Measurements from ENCODE around the gene OSGIN1.

OSGIN1 gene

GRCh38 chr16:83981799-83982198 lies 28.8 kb downstream of the OSGIN1 start:
- no peak overlapping the region for H3K4me3 ChIP-seq (ENCODE audit: low read depth, low read length)
- no peak for TF ChIP-seq CTCF (conservative IDR thresholded peaks at IDR 0.05; ENCODE audit: low read depth, low read length)
- no peak for DNase-seq (ENCODE audit: low read depth)

DNA sequence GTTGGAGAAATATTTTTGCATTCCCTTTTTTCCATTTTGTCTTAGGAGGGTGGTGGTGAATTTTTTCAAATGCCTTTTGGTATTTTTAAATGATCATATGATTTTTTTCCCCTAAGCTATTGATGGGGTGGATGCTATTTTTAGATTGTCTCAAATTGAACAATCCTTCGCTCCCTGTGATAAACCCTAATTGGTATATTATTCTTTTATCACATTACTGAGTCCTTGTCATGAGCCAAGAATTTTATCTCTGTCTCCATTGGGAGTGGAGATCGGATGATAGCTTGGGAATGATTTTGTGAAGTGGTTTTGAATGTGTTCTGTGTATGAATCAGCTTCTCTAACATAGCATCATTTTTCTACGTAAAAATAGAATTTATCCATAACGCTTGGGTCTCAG lies 30.5 kb downstream of the OSGIN1 start:
- no peak for TF ChIP-seq CTCF (conservative IDR thresholded peaks at IDR 0.05; ENCODE audit: low read depth, low read length)
- DNase-seq (ENCODE audit: low read depth), result no peak
- no peak overlapping the region for H3K4me3 ChIP-seq (ENCODE audit: low read depth, low read length)

- DNase-seq (ENCODE audit: low read depth), result no peak
- H3K4me3 ChIP-seq (ENCODE audit: low read depth, low read length), result no peak overlapping the region
- TF ChIP-seq CTCF (conservative IDR thresholded peaks at IDR 0.05; ENCODE audit: low read depth, low read length), result no peak
These were observed 36.3 kb downstream of the OSGIN1 start for GRCh38 chr16:83989300-83989699.

- H3K4me3 ChIP-seq (ENCODE audit: low read depth, low read length), result no peak overlapping the region
- no peak for TF ChIP-seq CTCF (conservative IDR thresholded peaks at IDR 0.05; ENCODE audit: low read depth, low read length)
- DNase-seq (ENCODE audit: low read depth), result no peak
These were observed 37.5 kb downstream of the OSGIN1 start for GRCh38 chr16:83990492-83990891.

DNA sequence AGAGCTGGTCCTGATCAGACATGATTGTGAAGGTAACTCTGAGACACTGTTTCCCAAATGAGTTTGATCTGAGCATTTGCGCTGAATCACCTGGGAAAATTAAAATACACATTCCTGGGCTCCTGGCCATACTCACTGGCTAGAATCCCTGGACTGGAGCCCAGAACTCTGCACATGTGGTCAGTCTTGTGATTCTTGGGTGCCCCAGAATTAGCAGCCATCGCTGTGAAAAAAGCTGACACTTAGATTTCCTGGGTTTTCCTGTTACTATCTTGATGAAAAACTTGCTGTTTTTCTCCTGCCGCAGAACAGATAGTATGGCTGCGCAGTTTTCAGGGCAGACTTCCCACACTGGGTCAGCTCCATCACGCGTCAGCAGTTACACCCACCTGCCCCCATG lies 39.6 kb downstream of the OSGIN1 start:
- DNase-seq (ENCODE audit: low read depth), result peak; percentile 95
- no peak for TF ChIP-seq CTCF (conservative IDR thresholded peaks at IDR 0.05; ENCODE audit: low read depth, low read length)
- H3K4me3 ChIP-seq (ENCODE audit: low read depth, low read length), result no peak overlapping the region

DNA sequence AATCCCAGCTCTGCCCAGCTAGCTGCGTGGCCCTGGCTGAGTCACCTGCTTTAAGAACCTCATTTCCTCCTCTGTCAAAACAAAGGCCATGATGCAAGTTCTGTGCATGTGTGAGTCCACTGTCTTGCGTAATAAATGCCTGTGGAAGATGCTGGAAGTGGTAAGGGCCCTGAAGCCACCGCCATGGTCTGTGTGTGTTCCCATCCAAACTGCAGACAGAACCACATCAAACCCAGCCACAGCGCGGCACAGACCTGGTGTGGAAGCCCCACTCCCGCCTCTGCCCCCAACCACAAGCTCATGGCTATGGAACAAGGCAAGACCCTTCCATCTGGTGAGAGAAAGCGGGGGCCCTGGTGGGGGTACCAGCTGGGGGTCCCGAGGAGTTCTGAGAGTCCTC lies 41.0 kb downstream of the OSGIN1 start:
- peak; percentile 96 for DNase-seq (ENCODE audit: low read depth)
- no peak overlapping the region for H3K4me3 ChIP-seq (ENCODE audit: low read depth, low read length)
- TF ChIP-seq CTCF (conservative IDR thresholded peaks at IDR 0.05; ENCODE audit: low read depth, low read length), result no peak

DNA sequence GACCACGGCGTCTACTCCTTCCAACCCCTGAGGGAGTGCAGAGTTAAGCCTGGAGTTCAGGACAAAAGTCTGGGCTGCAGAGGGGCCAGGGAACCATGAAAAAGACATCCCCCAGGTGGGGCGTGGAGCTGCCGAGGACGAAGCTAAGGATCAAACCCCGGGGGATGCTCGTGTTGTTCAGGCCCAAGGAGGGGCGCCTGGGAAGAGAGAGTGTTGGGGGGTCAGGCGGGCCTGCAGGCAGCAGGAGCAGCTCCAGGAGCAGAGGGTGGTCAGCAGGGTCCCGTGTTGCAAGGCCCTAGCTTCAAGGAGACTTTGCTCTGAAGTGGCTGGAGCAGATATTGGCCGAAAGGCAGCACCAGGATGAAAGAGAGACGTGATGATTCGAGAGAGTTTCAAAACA lies 41.7 kb downstream of the OSGIN1 start:
- no peak overlapping the region for H3K4me3 ChIP-seq (ENCODE audit: low read depth, low read length)
- no peak for TF ChIP-seq CTCF (conservative IDR thresholded peaks at IDR 0.05; ENCODE audit: low read depth, low read length)
- DNase-seq (ENCODE audit: low read depth), result peak; percentile 38

Measured in choroid plexus epithelial cell (primary cell).